Keratinocyte (primary cell): Measurements from ENCODE around the gene TTI1. TPM values are rescaled to one million over a fixed set of nuclear protein-coding genes. Genes with fewer than 3 reads are reported as not detected.

Experiments
- DNase-seq: peaks from one replicate; pipeline ENCODE4 v3.0.0-alpha.2; 2011; ENCODE audit warnings: low read depth, missing footprints, low spot score
- FAIRE-seq: peaks from 2 replicates; lab custom pipeline; 2011; peaks lifted over from hg19 to GRCh38; lab: Jason Lieb, UNC
- H2AFZ ChIP-seq: 2 replicates; pipeline ENCODE4 v1.6.0; 2012; ENCODE audit warnings: low read length, control low read depth, inconsistent platforms; ENCODE audit not compliant: control insufficient read depth
- H3K27ac ChIP-seq: 2 replicates; pipeline ENCODE4 v1.5.1; 2011; ENCODE audit warnings: low read length; ENCODE audit not compliant: control insufficient read depth, insufficient read depth
- H3K27me3 ChIP-seq: 3 replicates; pipeline ENCODE4 v1.6.0; 2011; ENCODE audit warnings: low read length; ENCODE audit not compliant: control insufficient read depth, insufficient read depth; ENCODE audit errors: extremely low read depth
- H3K36me3 ChIP-seq, 2 experiments: 2 replicates in 1 of 2; 3 replicates in 1 of 2; pipeline ENCODE4 v1.5.1; 2011; ENCODE audit warnings: low read length in 2 of 2, mild to moderate bottlenecking in 1 of 2; ENCODE audit not compliant: control insufficient read depth in 2 of 2, insufficient read depth in 2 of 2; ENCODE audit errors: extremely low read depth in 1 of 2
- H3K4me1 ChIP-seq: 3 replicates; pipeline ENCODE4 v1.5.1; 2011; ENCODE audit warnings: low read length; ENCODE audit not compliant: control insufficient read depth, insufficient read depth; ENCODE audit errors: extremely low read depth
- H3K4me2 ChIP-seq: 3 replicates; pipeline ENCODE4 v1.6.0; 2011; ENCODE audit warnings: low read depth, low read length; ENCODE audit not compliant: control insufficient read depth, insufficient read depth; ENCODE audit errors: extremely low read depth
- H3K4me3 ChIP-seq, 3 experiments: fragments of 200-600 bp in 1 of 3; sonication (generic) in 1 of 3; 2 replicates in 2 of 3; 3 replicates in 1 of 3; pipeline ENCODE4 v1.5.1; 2011 to 2016; ENCODE audit warnings: low read length in 3 of 3, mild to moderate bottlenecking in 3 of 3, control low read depth in 2 of 3, inconsistent platforms in 1 of 3, low read depth in 1 of 3, mixed read lengths in 1 of 3, mixed run types in 1 of 3, moderate library complexity in 1 of 3; ENCODE audit not compliant: control insufficient read depth in 2 of 3, insufficient read depth in 2 of 3; ENCODE audit errors: extremely low read depth in 1 of 3
- H3K79me2 ChIP-seq: 2 replicates; pipeline ENCODE4 v1.6.0; 2012; ENCODE audit warnings: low read length; ENCODE audit not compliant: control insufficient read depth, insufficient read depth
- H3K9ac ChIP-seq: 3 replicates; pipeline ENCODE4 v1.6.0; 2011; ENCODE audit warnings: low read length; ENCODE audit not compliant: control insufficient read depth, insufficient read depth; ENCODE audit errors: extremely low read depth
- H3K9me1 ChIP-seq: 3 replicates; pipeline ENCODE4 v1.6.0; 2011; ENCODE audit warnings: low read length; ENCODE audit not compliant: control insufficient read depth, insufficient read depth; ENCODE audit errors: extremely low read depth
- H3K9me3 ChIP-seq: 2 replicates; pipeline ENCODE4 v1.5.1; 2012; ENCODE audit warnings: low read depth, low read length; ENCODE audit not compliant: control insufficient read depth
- H4K20me1 ChIP-seq: 3 replicates; pipeline ENCODE4 v1.6.0; 2011; ENCODE audit warnings: low read length; ENCODE audit not compliant: control insufficient read depth, insufficient read depth; ENCODE audit errors: extremely low read depth
- EZH2 ChIP-seq: IDR thresholded peaks from one replicate; pipeline ENCODE4 v1.6.1; 2012; ENCODE audit warnings: inconsistent platforms, mild to moderate bottlenecking, low read length, moderate library complexity
- dilution Hi-C: fragments of 300-500 bp; cut with MboI; formaldehyde crosslinking; loops from one replicate; pipeline ENCODE4 v1.7.0; 2020; ENCODE audit warnings: low sequenced_read_pairs; ENCODE audit not compliant: extremely low pct_ligation_motif_present
- polyA plus RNA-seq, 5 experiments: library from polyadenylated mRNA; depleted of rRNA in 3 of 5; stranded (reverse) in 3 of 5; stranded (forward) in 1 of 5; unstranded in 1 of 5; fragments of >200 nt; gene quantifications; 1 replicate in 1 of 5; 2 replicates in 3 of 5; 3 replicates in 1 of 5; pipeline versions ENCODE4 v1.2.1 to v1.2.3, GENCODE V29; 2011 to 2012; ENCODE audit warnings: missing spikeins in 2 of 5, low read depth in 1 of 5, low replicate concordance in 1 of 5
- TF ChIP-seq, protein P1 (sequence below), 3 experiments: IDR thresholded peaks in 1 of 3; conservative IDR thresholded peaks in 1 of 3; optimal IDR thresholded peaks in 1 of 3; 2 replicates in 2 of 3; 3 replicates in 1 of 3; pipeline versions ENCODE3 to v1.5.1; 2011; ENCODE audit warnings: low read length in 3 of 3, mild to moderate bottlenecking in 3 of 3, moderate library complexity in 2 of 3, control low read depth in 1 of 3, inconsistent platforms in 1 of 3; ENCODE audit not compliant: insufficient read depth in 2 of 3; ENCODE audit errors: extremely low read depth in 1 of 3

TTI1 gene
- polyA plus RNA-seq, 1 donor (not counting 4 experiments of a cell fraction or from before 2014, with no cell fraction given): 13.5 TPM

DNA sequence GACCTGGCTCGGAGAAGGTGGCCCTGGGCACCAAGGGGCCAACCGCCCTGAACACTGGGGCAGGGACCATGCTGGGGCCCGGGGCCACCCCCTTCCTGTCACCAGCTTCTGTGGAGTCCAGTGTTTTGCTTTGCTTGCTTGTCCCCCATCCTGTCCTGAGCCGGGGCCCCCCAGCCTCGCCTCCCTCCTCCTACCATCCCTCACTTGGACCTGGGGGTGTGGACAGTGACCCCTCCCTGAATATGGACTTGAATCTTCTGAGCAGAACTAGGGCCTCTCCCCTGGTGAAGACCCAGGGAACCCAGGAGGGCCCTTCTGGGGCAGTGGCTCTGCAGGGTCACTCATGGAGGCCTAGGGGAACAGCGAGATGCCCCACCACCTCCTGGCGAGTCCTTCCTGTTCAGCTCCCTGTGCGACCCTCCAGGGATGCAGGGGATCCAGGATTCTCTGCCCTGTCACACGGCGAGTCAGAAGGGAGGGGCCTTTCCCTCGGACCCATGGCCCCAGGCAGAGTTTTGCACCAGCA lies 88.7 kb downstream of the TTI1 start:
- Histone ChIP-seq H3K9me3 (no peaks in the 10 kb centered on the region), H3K27ac (no peak overlapping the region), H3K79me2 (no peaks in the 10 kb centered on the region), H3K4me2 (no peak overlapping the region), H3K27me3 (peaks cover 10% of the 10 kb centered on the region), H2AFZ (no peak overlapping the region), H3K4me1 (no peaks in the 10 kb centered on the region), H3K9ac (no peak overlapping the region), H3K9me1 (no peaks in the 10 kb centered on the region), H3K36me3 (no peaks in the 10 kb centered on the region), H3K4me3 (no peak overlapping the region), H4K20me1 (no peaks in the 10 kb centered on the region)
- FAIRE-seq (no peak), DNase-seq (no peak)
- no peak for TF ChIP-seq EZH2
- TF ChIP-seq, protein P1, sequence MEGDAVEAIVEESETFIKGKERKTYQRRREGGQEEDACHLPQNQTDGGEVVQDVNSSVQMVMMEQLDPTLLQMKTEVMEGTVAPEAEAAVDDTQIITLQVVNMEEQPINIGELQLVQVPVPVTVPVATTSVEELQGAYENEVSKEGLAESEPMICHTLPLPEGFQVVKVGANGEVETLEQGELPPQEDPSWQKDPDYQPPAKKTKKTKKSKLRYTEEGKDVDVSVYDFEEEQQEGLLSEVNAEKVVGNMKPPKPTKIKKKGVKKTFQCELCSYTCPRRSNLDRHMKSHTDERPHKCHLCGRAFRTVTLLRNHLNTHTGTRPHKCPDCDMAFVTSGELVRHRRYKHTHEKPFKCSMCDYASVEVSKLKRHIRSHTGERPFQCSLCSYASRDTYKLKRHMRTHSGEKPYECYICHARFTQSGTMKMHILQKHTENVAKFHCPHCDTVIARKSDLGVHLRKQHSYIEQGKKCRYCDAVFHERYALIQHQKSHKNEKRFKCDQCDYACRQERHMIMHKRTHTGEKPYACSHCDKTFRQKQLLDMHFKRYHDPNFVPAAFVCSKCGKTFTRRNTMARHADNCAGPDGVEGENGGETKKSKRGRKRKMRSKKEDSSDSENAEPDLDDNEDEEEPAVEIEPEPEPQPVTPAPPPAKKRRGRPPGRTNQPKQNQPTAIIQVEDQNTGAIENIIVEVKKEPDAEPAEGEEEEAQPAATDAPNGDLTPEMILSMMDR (optimal IDR thresholded peaks at IDR 0.05 in 1 of 3, IDR thresholded peaks at IDR 0.05 in 1 of 3, conservative IDR thresholded peaks at IDR 0.05 in 1 of 3; ENCODE audit: extremely low read depth in 1 of 3, insufficient read depth in 2 of 3, low read length in 3 of 3): no peak
- dilution Hi-C loops: no loop called here

DNA sequence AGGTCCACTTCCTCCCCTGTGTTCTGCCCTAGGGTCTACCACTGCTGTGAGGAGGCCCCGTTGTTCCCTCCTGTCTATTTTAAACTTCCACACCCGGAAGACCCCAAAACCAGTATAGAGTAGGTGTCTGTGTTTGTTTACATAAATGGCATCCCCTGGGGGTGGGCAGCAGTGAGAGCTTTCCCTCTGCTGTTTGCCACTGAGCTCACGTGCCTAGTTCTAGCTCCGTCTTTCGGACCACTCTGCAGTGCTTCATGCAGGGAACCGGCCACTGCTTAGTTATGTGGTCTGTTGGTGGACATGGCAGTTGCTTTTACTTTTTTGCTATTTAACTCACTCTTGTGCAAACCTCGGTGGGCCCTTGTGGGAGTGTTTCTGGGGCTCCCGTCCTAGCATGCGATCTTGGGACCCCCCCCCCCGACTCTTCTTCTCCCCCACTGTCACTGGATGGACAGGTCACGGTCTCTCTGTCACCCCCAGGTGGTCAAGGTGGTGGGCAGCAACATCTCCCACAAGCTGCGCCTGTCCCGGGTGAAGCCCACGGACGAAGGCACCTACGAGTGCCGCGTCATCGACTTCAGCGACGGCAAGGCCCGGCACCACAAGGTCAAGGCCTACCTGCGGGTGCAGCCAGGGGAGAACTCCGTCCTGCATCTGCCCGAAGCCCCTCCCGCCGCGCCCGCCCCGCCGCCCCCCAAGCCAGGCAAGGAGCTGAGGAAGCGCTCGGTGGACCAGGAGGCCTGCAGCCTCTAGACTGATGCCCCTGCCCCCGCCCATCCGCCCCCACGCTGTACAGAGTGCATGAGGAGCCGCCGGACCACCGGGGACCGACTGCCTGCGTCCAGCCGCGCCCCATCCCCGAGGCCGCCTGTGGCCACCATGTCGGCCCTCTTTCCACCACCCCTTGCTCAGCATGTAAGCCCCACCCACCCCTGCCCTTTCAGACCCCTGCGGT lies 89.5 kb downstream of the TTI1 start:
- FAIRE-seq (no peak), DNase-seq (no peak)
- Histone ChIP-seq H3K4me1 (no peaks in the 10 kb centered on the region), H3K27me3 (peaks cover 10% of the 10 kb centered on the region), H3K9me1 (no peaks in the 10 kb centered on the region), H4K20me1 (no peaks in the 10 kb centered on the region), H3K4me2 (no peak overlapping the region), H3K4me3 (no peak overlapping the region), H3K9ac (no peak overlapping the region), H3K27ac (no peak overlapping the region), H3K9me3 (no peaks in the 10 kb centered on the region), H2AFZ (no peak overlapping the region), H3K36me3 (no peaks in the 10 kb centered on the region), H3K79me2 (no peaks in the 10 kb centered on the region)
- dilution Hi-C loops: no loop called here
- TF ChIP-seq, protein P1 (optimal IDR thresholded peaks at IDR 0.05 in 1 of 3, IDR thresholded peaks at IDR 0.05 in 1 of 3, conservative IDR thresholded peaks at IDR 0.05 in 1 of 3; ENCODE audit: extremely low read depth in 1 of 3, insufficient read depth in 2 of 3, low read length in 3 of 3): no peak
- TF ChIP-seq EZH2: no peak
